ENCODE measurements around the gene RUSC1. TPM values are rescaled to one million over a fixed set of nuclear protein-coding genes. Genes with fewer than 3 reads are reported as not detected.
A peak's percentile ranks its signal among the peaks of the same experiment; 100 is the strongest.

Gene RUSC1
- total RNA-seq, result 10 to 100 TPM; 41.2 to 50.8 TPM
- 100 to 1,000 TPM in 1 of 2 donors, 10 to 100 TPM in 1; 19.7 to 102 TPM for polyA plus RNA-seq
- long read RNA-seq, donor 1, transcript RUSC1-202 (9 exons, 2,503 nt), result minor isoform, 7 of 101 reads
- long read RNA-seq, donor 1, transcript RUSC1-203 (9 exons, 1,968 nt), result minor isoform, 8 of 101 reads
- long read RNA-seq, donor 1, transcript RUSC1-201 (8 exons, 2,163 nt), result minor isoform, 7 of 101 reads
- long read RNA-seq, donor 1, transcript RUSC1-214 (8 exons, 1,700 nt), result major isoform, 18 of 101 reads
- long read RNA-seq, donor 1, partial matches to known transcripts, result 31 of 101 reads
- long read RNA-seq, donor 1, other reads (novel, unspliced or antisense), result 28 of 101 reads
- long read RNA-seq, donor 2, partial matches to known transcripts, result 9 of 29 reads
- long read RNA-seq, donor 2, other reads (novel, unspliced or antisense), result 13 of 29 reads

- H3K27ac ChIP-seq (ENCODE audit: low read depth in 1 of 2, low read length in 2 of 2), result peak within 1 kb of the TSS; percentile 10 to 60
- intact Hi-C loops (cut with DNase I), result loop anchor here (5.0 kb wide), 4 partner anchors 59 to 129 kb away; partner anchors contain the start of genes MTX1 (in 1 of the 2), SCAMP3 (in 1 of the 2) and THBS3 (in 1 of the 2)
- peak; percentile 71 for ATAC-seq (ENCODE audit: low FRiP score)
Observed at GRCh38 chr1:155320661-155321617, at the start of gene RUSC1. Gene RUSC1, plus strand, starts transcription at chr1:155320894. Its CDS starts 880 bp downstream, at chr1:155321774.

DNA sequence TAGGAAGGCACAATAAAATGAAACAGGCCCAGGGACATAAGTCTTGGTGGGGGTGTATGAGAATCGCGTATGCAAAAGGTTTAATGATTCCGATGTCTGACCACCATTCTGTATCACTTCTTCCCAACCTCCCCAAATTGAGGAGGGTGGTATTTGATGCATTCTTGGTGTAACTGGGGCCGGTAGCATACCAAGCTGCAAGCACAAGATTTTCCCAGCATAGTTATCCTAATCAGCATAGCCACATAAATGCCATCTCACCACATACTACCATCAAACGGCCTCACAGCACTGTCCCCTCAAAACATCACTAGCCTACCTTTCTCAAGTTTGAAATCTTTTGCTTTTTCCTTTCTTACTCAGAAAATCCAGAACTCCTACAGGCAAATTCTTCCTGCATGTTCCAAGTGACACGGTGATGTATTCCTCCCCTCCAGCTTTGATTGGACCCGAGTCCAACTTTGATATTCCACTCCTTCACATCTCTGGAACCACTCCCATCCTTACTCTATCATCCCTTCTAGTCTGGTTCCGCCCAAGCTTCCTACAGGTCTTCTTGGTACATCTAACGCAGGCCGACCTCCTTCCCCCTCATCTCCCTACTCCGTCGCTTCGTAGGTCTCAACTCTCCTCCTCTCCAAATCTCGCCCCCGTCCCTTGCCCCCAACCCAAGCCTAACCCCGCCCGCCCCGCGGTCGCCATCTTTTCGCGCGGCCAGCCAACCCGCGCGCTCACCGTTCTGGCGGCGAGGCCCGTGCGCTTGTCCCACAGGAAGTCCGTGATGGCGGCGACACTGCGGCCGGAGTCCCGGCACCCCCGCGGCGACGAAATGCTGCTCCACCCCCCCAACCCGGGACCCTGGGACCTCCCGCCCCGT, 48.0 kb upstream of the RUSC1 start:
- Histone ChIP-seq H3K4me1 (ENCODE audit: control insufficient read depth in 1 of 2, insufficient read depth in 2 of 2, low read length in 2 of 2) (peaks cover 0 to 3% of the 10 kb centered on the region in 2 donors), H3K36me3 (ENCODE audit: control insufficient read depth in 1 of 2, insufficient read depth in 2 of 2, low read length in 1 of 2) (peaks cover under 1 to 12% of the 10 kb centered on the region in 2 donors), H3K4me3 (ENCODE audit: low read length in 2 of 2) (peak overlapping the region; percentile 65 to 74), H3K9me3 (ENCODE audit: control insufficient read depth, low read length) (no peaks in the 10 kb centered on the region), H3K27ac (ENCODE audit: low read depth in 1 of 2, low read length in 2 of 2) (peak overlapping the region; percentile 49 to 52), H3K27me3 (ENCODE audit: control insufficient read depth in 1 of 2, insufficient read depth in 2 of 2, low read length in 1 of 2) (no peaks in the 10 kb centered on the region)
- ATAC-seq (ENCODE audit: low FRiP score) (peak; percentile 69), DNase-seq (no peak)
- 3 to 6% methylated on average over 31 to 44 of the region's 44 CpGs for WGBS, 2 donors
- intact Hi-C loops (cut with DNase I), result loop anchor here in 1 of 2 donors (5.0 kb wide), 1 partner anchor 35 kb away; the partner anchor contains the start of gene FDPS

More at GRCh38 chr1:155320661-155321617, at the start of gene RUSC1:
- Histone ChIP-seq H3K4me1 (ENCODE audit: control insufficient read depth in 1 of 2, insufficient read depth in 2 of 2, low read length in 2 of 2) (no peaks in the 10 kb centered on the region), H3K36me3 (ENCODE audit: control insufficient read depth in 1 of 2, insufficient read depth in 2 of 2, low read length in 1 of 2) (no peaks in the 10 kb centered on the region), H3K9me3 (ENCODE audit: control insufficient read depth, low read length) (no peaks in the 10 kb centered on the region), H3K27me3 (ENCODE audit: control insufficient read depth in 1 of 2, insufficient read depth in 2 of 2, low read length in 1 of 2) (no peaks in the 10 kb centered on the region), H3K4me3 (ENCODE audit: low read length in 2 of 2) (peak within 1 kb of the TSS; percentile 27 to 50)
- peak; percentile 91 to 95 for DNase-seq
- WGBS, 2 donors, result 3 to 5% methylated on average over 41 to 51 of the region's 51 CpGs

- intact Hi-C loops (cut with DNase I), result loop anchor here in 1 of 2 donors (5.0 kb wide), 1 partner anchor 34 kb away; the partner anchor contains the start of gene FDPS
Observed at GRCh38 chr1:155273343-155274245, 47.1 kb upstream of the RUSC1 start, which contains the start of gene CLK2. Gene CLK2, minus strand, starts transcription at chr1:155273504. Its CDS starts 2,527 bp downstream, at chr1:155270977.

GRCh38 chr1:155277070-155277901, 43.4 kb upstream of the RUSC1 start, which contains the start of gene HCN3:
Gene HCN3, plus strand, starts transcription at chr1:155277463. Its CDS starts 128 bp downstream, at chr1:155277591.
- peak within 1 kb of the TSS; percentile 36 to 44 for H3K4me3 ChIP-seq (ENCODE audit: low read length in 2 of 2)
- peak within 1 kb of the TSS in 1 of 2 donors; percentile 2 for H3K27ac ChIP-seq (ENCODE audit: low read depth in 1 of 2, low read length in 2 of 2)
- H3K4me1 ChIP-seq (ENCODE audit: control insufficient read depth in 1 of 2, insufficient read depth in 2 of 2, low read length in 2 of 2), result peaks cover 0 to 3% of the 10 kb centered on the region in 2 donors
- H3K36me3 ChIP-seq (ENCODE audit: control insufficient read depth in 1 of 2, insufficient read depth in 2 of 2, low read length in 1 of 2), result no peaks in the 10 kb centered on the region
- no peaks in the 10 kb centered on the region for H3K27me3 ChIP-seq (ENCODE audit: control insufficient read depth in 1 of 2, insufficient read depth in 2 of 2, low read length in 1 of 2)
- H3K9me3 ChIP-seq (ENCODE audit: control insufficient read depth, low read length), result no peaks in the 10 kb centered on the region
- intact Hi-C loops (cut with DNase I), result loop anchor here in 1 of 2 donors (1.0 kb wide), 1 partner anchor 46 kb away; no protein-coding TSS in a partner anchor
- peak; percentile 92 for ATAC-seq (ENCODE audit: low FRiP score)
- WGBS, 2 donors, result 1% methylated on average over 68 of the region's 68 CpGs
- DNase-seq, result peak; percentile 98 to 99

More at GRCh38 chr1:155273343-155274245, 47.1 kb upstream of the RUSC1 start, which contains the start of gene CLK2:
- H3K27me3 ChIP-seq (ENCODE audit: control insufficient read depth in 1 of 2, insufficient read depth in 2 of 2, low read length in 1 of 2), result no peaks in the 10 kb centered on the region
- peak within 1 kb of the TSS; percentile 65 to 74 for H3K4me3 ChIP-seq (ENCODE audit: low read length in 2 of 2)
- H3K36me3 ChIP-seq (ENCODE audit: control insufficient read depth in 1 of 2, insufficient read depth in 2 of 2, low read length in 1 of 2), result peaks cover 0 to 7% of the 10 kb centered on the region in 2 donors
- peak; percentile 97 to 98 for DNase-seq
- no peaks in the 10 kb centered on the region for H3K9me3 ChIP-seq (ENCODE audit: control insufficient read depth, low read length)
- peaks cover 0 to 3% of the 10 kb centered on the region in 2 donors for H3K4me1 ChIP-seq (ENCODE audit: control insufficient read depth in 1 of 2, insufficient read depth in 2 of 2, low read length in 2 of 2)
- peak within 1 kb of the TSS; percentile 49 to 52 for H3K27ac ChIP-seq (ENCODE audit: low read depth in 1 of 2, low read length in 2 of 2)
- 12 to 16% methylated on average over 43 to 61 of the region's 61 CpGs for WGBS, 2 donors
- peak; percentile 94 for ATAC-seq (ENCODE audit: low FRiP score)

- WGBS, 2 donors, result 1% methylated on average over 27 to 29 of the region's 29 CpGs
- no peaks in the 10 kb centered on the region for H3K27me3 ChIP-seq (ENCODE audit: control insufficient read depth in 1 of 2, insufficient read depth in 2 of 2, low read length in 1 of 2)
- no peaks in the 10 kb centered on the region for H3K9me3 ChIP-seq (ENCODE audit: control insufficient read depth, low read length)
- no peaks in the 10 kb centered on the region for H3K36me3 ChIP-seq (ENCODE audit: control insufficient read depth in 1 of 2, insufficient read depth in 2 of 2, low read length in 1 of 2)
- H3K27ac ChIP-seq (ENCODE audit: low read depth in 1 of 2, low read length in 2 of 2), result no peak overlapping the region
- H3K4me3 ChIP-seq (ENCODE audit: low read length in 2 of 2), result peak overlapping the region in 1 of 2 donors; percentile 44
- intact Hi-C loops (cut with DNase I), result loop anchor here (1.0 to 2.0 kb wide), 2 partner anchors 45 kb away; no protein-coding TSS in a partner anchor
- DNase-seq (peak; percentile 71 to 90), ATAC-seq (ENCODE audit: low FRiP score) (peak; percentile 27)
- no peaks in the 10 kb centered on the region for H3K4me1 ChIP-seq (ENCODE audit: control insufficient read depth in 1 of 2, insufficient read depth in 2 of 2, low read length in 2 of 2)
Observed at GRCh38 chr1:155277902-155278688, 42.6 kb upstream of the RUSC1 start.

DNA sequence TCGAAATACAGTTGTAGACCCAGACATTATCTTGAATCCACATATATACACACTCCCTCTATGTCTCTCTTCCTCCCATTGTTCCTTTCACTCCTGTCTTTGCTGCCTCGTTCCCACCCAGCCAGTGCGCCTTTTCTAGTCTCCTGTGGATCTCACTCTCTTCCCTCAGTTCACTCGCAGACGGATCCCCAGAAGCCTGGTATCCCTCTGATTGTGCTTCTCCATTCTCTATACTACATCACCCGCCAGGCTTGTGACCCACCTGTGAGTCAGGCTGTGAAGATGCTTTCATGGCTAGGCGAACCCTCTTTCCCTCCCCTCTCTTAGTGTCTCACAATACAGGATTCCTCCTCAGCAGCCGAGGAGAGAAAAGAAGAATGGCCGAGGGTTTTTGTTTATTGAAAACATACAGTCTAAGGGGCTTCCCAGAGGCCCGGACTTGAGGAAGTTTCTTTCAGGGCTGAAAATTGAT, 42.0 kb upstream of the RUSC1 start:
- no peak for ATAC-seq (ENCODE audit: low FRiP score)
- H3K27ac ChIP-seq (ENCODE audit: low read depth in 1 of 2, low read length in 2 of 2), result no peak overlapping the region
- H3K9me3 ChIP-seq (ENCODE audit: control insufficient read depth, low read length), result no peaks in the 10 kb centered on the region
- DNase-seq, result no peak
- intact Hi-C loops (cut with DNase I), result loop anchor here in 1 of 2 donors (2.0 kb wide), 1 partner anchor 44 kb away; no protein-coding TSS in a partner anchor
- H3K27me3 ChIP-seq (ENCODE audit: control insufficient read depth in 1 of 2, insufficient read depth in 2 of 2, low read length in 1 of 2), result no peaks in the 10 kb centered on the region
- no peaks in the 10 kb centered on the region for H3K36me3 ChIP-seq (ENCODE audit: control insufficient read depth in 1 of 2, insufficient read depth in 2 of 2, low read length in 1 of 2)
- WGBS, 2 donors, result 55 to 63% methylated on average over 10 of the region's 10 CpGs
- H3K4me3 ChIP-seq (ENCODE audit: low read length in 2 of 2), result no peak overlapping the region
- H3K4me1 ChIP-seq (ENCODE audit: control insufficient read depth in 1 of 2, insufficient read depth in 2 of 2, low read length in 2 of 2), result no peaks in the 10 kb centered on the region

All from aorta (tissue), 5 donors.